Measurements from ENCODE around the gene EMILIN1.

The EMILIN1 gene

DNA sequence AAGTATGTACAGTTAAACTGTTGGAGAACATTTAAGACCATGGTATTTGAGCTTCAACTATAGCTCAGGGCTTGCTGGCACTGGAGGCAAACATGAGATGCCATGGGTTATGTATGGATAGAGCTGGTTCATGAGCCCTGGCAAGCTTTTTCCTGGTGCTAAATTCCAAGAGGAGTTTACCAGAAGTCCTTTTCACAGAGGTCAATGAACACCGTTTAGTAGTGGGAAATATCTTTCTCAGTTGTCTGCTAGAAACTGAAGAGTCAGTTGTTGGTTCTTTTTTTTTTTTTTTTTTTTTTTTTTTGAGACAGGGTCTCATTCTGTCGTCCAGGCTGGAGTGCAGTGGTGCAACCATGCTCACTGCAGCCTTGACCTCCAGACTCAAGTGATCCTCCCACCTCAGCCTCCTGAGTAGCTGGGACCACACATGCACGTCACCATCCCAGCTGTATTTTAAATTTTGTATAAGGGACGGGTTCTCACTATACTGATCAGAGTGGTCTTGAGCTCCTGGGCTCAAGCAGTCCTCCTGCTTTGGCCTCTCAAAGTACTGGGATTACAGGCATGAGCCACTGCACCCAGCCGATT lies 9.5 kb downstream of the EMILIN1 start:
- no peak overlapping the region for H3K4me3 ChIP-seq

DNA sequence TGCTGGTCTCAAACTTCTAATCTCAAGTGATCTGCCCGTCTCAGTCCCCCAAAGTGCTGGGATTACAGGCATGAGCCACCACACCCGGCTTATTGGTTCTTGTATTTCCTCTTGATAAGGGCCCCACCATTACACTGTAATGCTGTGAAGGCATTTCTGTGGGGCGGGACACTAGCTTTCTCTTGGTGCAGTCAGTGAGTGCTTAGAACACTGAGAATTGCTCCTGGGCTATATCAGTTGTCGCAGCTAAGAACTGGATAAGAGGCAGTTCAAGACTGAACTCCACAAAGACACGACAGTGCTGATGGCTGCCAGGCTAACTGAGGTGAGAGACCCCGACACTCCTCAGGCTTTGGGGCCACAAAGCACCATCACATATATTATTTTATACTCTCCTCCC lies 10.2 kb downstream of the EMILIN1 start:
- Histone ChIP-seq H3K4me3 (no peak overlapping the region), H3K27ac (no peak overlapping the region)

More for the DNA sequence above, 9.5 kb downstream of the EMILIN1 start:
- H3K27ac ChIP-seq: no peak overlapping the region

DNA sequence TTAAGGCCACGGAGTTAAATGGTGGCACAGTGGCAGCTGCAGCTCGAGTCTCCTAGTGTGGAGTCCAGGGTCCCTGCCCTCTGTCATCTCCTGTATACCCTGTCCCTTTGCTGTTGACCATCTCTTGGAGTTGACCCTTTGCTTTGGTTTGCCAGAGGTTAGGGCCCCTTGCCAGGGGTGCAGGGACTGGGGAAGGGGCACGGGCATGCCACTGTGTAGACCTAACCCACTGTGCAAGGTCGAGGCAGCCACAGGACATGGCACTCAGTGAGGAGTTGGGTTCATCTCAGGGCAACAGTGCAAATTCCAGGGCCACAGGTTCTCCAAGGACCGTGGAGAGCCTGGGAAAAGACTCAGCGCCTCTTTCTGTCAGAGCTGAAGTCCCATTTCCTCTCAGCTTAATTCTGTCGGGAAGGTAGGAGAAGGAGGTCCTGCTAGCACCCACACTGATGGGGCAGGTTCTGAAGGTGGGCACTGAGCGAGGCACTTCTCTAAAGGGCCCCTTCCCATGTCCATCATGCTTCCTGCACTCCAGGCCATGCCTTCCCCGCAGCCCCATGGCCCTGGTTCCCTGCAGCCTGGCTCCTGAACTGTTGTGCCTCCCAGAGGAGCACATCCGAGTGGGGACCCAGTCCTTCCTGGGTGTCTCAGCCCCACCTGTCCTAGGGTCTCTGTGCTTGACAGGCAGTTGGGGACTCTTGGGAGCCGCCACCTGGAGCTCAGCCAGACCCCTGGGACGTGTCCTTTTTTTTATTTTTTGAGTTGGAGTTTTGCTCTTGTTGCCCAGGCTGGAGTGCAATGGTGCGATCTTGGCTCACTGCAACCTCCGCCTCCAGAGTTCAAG lies 10.9 kb downstream of the EMILIN1 start:
- Histone ChIP-seq H3K4me3 (no peak overlapping the region), H3K27ac (no peak overlapping the region)

DNA sequence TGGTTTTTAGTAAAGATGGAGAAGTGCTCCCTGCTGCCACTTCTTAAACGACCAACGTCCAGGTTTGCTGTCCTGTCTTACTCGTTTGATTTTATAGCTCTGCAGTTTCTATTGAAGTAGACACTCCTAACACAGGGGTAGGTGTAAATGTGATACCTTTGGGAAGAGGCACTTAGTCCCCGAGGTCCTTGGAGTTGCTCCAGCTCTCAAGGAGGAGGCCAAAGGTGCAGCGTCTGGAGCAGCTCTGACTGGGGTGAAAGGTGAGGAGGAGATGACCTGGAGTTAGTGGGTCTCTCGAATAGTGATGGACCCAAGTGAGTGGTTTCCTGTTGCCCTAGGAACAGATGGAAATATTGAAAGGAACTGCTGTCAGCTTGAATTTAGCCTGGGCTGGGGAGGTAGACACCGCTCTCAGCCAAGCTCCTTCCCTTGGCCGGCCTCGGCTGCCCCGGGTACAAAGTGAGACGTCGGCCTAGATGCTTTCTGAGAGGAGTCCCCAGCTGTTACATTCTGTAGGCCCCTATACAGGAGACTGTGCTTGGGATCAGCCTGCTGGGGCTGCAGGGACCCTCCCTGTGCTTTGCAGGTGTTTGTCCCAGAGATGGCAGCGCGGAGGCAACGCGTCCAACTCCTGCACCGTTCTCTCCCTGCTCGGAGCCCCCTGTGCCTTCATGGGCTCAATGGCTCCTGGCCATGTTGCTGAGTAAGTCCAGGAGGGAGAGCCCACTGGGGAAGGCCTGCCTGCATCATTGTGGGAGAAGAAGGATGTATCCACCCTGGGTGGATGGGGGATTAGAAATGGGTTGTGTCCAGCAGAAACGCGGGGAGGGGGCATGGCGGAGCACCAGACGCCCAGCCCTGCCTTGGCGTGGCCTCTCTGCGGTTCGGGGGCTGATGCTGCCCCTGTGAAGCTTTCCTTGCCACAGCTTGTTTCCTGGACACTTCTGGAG lies 13.6 kb downstream of the EMILIN1 start:
- H3K4me3 ChIP-seq: no peak overlapping the region
- H3K27ac ChIP-seq: no peak overlapping the region

DNA sequence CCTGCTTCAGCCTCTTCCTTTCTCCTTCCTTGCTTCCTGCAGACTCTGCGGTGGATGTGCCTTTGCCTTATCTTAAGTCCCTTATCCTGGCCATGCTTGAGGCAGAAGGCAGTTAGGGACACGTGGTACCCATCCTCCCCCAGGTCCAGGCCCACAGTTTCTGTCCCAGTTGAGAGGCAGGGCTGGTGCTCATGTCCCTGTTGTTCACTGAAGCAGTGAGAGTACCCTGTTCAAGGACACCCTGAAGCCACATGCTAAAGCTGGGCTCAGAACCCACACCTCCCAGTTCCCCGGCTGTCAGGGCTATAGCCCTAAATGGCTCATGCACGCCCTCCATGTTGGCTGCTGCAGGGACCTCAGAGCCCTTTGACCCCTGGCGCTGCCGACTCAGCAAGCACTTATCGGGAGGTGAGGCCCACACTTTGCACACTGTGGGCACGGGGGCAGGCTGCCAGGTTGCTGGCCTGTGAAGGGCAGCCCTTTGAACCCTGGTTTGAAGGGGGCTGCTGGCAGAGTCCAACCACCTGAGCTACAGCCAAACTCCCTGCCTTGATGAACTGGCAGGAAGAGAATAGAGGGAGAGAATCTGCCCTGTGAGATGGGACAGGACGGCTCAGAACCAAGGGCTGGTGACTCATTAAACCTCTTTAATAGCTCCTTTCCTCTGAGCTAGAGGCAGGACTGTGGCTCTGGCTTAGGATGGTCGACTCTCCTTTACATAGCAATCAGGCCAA lies 14.4 kb downstream of the EMILIN1 start:
- Histone ChIP-seq H3K4me3 (no peak overlapping the region), H3K27ac (no peak overlapping the region)

DNA sequence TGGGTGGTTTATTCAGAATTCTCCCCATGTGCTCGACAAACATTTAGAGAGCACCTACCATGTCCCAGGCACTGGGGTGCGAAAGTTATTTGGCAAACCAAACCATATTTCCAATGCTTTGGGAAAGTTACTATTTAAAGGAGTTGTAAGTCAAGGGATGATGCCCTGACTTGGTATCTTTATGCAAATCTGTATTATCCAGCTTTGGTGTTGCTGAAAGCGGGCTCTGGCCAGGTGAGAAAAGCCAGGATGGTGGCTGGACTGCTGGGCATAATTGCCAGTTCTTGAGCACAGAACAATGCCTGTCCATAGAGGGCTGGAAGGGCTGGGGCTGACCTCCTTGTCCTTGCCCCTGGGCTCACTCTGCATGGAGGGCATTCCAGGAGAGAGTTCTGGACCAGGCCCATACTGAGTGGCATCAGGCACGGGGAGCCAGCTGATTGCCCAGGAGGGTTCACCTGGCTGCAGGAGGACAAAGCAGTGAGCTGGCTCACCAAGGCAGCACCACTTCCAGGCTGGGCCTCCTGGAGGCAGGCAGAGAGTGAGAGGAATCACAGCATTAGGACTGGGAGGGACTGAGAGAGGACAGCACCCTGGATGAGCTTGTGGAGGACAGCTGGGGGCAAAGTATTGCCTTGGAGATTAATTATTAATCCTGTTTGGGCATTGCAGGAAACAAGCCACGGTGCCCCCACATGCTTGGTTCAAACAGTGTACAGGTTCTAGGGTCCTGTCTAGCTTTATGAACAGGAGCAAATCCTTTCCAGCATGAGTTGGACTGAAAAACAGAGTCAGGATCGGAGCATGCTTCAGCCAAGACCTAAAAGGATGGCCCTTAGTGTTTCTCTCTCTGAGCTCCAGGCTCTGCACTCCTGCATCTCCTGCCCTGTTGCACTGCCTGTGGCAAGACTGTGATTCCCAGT lies 15.3 kb downstream of the EMILIN1 start:
- no peak overlapping the region for H3K4me3 ChIP-seq
- no peak overlapping the region for H3K27ac ChIP-seq

DNA sequence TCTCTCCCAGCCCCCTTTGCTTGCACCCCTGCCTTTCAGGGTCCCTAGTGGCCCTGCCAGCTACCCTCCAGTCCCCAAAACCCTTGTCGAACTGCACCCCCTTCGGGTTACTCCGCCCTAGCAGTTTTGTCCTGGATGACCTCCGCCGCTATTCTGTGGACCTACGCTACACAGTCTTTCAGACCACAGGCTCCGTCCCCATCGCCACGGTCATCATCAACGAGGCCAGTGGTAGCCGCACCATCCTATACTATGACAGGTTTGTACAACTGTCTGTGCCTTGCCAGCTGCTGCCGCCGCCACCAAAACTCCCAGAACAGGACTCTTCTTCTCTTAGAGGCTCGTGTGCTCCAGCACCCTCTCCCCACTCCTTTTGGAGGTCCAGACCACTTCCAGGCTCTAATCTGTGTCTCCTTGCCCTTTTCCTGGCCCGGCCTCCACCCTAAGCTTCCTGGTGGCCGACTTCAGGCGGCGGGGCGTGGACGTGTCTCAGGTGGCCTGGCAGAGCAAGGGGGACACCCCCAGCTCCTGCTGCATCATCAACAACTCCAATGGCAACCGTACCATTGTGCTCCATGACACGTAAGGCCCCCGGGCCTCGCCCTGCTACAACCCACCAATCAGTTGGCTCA lies 16.1 kb downstream of the EMILIN1 start:
- Histone ChIP-seq H3K4me3 (no peak overlapping the region), H3K27ac (no peak overlapping the region)

DNA sequence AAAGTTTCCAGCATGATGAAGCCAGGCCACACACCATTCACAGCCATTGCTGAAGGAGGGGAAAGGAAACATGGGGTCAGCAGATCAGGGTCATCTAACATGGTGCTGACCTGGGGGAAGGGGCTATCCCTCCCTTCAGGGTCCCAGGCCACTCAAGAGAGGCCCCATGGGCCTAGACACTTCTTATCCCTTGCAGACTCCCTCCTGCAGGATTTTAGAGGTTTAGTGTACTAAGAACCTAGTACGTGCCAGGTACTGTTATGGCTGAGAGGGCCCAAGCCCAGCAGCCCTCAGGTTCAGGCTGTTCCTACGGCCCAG lies 17.0 kb downstream of the EMILIN1 start:
- Histone ChIP-seq H3K27ac (no peak overlapping the region), H3K4me3 (no peak overlapping the region)

DNA sequence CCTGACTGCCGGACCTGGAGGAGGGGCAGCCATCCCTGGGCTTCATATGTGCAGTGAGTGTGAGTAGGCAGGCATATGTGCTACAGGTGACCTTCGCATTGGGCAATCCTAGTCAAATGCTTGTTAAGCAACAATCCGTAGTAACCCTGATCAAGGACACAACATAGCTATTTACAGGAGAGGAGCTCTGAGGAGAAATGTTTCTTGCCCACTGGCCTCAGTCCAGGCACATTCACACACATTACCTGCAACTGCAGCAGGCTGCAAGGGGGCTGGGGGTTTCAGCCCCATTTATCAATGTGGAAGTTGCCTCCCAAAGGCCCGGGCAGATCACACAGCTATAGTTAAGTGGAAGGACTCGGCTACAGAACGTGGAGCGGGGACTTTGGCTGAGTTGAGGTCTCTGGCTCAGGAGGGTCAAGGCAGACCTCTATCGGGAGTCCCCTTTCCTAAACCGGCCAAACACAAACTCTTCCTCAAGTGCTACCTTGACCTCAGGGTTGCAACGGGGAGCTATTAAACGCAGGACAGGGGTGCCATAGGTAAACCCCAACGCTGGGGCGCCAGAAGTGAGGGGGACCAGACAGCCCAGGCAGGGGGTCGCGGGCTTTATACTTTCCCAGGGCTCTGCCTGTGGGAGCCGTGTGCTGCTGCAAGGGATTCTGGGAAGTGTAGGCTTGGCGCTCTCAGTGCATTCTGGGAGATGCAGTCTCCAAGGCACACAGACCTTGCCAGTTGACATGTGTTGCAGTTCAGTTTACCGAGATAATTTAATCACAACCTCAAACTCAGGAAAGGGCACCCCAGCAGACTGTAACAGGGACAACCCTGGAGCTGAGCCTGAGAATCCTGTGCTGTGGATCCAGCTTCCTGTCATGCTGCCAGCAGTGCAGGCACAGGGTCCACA lies 17.6 kb downstream of the EMILIN1 start:
- Histone ChIP-seq H3K4me3 (peak overlapping the region in 3 of 7 experiments; percentile 4 to 26 (median 20)), H3K27ac (peak overlapping the region in 2 of 21 experiments; percentile 27 to 58)

DNA sequence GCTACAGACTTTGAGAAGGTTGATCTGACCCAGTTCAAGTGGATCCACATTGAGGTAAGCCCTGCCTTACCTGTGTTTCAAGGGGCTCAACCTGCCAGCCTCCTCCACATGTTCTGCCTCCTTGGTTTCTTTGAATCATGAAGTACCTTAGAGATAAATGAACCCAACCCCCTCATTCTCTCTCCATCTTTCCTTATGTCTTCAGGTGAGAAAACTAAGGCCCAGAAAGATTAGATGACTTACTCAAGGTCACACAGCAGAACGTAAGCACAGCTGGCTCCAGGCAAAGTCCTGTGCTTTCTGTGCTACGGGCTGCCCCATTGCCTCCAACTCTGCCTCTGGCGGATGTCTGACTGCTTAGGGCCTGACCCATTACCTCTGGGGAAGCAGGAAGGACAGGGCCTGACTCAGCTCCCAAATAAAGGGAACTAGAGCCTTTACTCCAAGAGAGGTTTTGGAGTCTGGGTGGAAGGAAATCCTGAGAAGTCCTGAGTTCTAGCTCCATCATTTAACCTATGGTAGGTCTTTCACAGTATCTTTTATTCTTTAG lies 18.4 kb downstream of the EMILIN1 start:
- H3K4me3 ChIP-seq: no peak overlapping the region
- peak overlapping the region in 1 of 21 experiments; percentile 27 for H3K27ac ChIP-seq

DNA sequence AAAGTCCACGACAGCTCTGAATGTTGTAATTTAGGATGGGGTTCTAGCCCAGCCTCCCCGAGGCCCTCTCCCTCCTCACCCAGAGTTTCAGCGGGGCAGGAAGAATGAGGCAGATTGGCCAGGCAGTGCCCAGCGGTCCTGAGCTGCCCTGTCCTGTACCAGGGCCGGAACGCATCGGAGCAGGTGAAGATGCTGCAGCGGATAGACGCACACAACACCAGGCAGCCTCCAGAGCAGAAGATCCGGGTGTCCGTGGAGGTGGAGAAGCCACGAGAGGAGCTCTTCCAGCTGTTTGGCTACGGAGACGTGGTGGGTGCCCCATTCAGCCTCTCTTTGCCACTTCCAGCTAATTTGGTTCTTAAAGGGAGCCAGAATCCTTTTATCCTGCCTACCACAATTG lies 18.9 kb downstream of the EMILIN1 start:
- Histone ChIP-seq H3K27ac (no peak overlapping the region), H3K4me3 (no peak overlapping the region)

DNA sequence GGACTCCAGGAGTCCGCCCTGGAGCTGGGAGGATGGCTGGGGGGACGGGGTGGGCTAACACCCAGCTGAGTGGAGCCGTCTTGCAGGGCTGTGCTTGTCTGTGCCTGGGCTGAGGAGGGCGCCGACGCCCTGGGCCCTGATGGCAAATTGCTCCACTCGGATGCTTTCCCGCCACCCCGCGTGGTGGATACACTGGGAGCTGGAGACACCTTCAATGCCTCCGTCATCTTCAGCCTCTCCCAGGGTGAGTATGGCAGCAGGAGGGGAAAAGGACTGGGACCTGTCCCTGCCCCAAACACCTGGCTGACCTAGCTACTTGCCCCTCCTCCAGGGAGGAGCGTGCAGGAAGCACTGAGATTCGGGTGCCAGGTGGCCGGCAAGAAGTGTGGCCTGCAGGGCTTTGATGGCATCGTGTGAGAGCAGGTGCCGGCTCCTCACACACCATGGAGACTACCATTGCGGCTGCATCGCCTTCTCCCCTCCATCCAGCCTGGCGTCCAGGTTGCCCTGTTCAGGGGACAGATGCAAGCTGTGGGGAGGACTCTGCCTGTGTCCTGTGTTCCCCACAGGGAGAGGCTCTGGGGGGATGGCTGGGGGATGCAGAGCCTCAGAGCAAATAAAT lies 21.0 kb downstream of the EMILIN1 start:
- H3K27ac ChIP-seq: no peak overlapping the region
- no peak overlapping the region for H3K4me3 ChIP-seq

DNA sequence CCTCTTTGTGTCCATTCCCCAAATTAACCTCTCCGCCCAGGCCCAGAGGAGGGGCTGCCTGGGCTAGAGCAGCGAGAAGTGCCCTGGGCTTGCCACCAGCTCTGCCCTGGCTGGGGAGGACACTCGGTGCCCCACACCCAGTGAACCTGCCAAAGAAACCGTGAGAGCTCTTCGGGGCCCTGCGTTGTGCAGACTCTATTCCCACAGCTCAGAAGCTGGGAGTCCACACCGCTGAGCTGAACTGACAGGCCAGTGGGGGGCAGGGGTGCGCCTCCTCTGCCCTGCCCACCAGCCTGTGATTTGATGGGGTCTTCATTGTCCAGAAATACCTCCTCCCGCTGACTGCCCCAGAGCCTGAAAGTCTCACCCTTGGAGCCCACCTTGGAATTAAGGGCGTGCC lies 21.6 kb downstream of the EMILIN1 start:
- Histone ChIP-seq H3K4me3 (no peak overlapping the region), H3K27ac (no peak overlapping the region)

DNA sequence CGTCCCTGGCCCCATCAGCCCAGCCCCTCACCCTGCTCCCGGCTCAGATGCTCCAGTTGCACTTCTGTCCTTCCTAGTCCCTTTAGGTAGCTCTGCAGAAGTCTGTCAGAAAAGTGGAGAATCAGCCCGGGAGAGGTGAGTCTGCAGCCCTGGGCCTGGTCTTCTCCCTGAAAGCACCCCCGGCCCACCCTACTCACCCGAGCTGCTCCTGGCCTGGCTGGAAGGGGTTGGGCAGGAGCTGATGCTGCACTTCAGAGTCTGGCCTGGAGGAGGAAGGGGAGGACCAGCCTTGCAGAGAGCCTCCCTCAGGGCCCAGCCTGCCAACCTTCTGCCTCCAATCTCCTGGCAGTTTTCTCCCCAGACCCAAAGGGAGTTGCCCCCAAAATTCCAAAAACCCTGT lies 23.9 kb downstream of the EMILIN1 start:
- H3K4me3 ChIP-seq: no peak overlapping the region
- H3K27ac ChIP-seq: no peak overlapping the region

DNA sequence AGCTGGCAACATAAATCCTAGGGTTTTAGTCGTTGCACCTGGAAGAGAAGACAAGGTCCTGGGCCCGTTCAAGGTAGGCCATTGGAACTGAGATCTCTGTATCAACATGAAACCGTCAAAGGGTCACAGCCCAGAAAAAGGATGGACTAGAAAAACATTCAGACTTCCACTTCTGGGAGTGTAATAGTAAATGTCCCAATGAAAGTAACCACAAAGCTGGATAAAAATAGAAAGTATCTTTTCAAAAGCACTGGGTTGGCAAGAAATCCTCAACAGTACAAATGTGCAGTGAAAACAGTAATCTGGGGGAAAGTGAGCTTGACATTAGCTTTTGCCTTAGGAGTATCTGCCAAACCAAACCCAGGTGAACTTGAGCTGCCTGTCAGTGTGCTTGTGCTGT lies 27.6 kb downstream of the EMILIN1 start:
- Histone ChIP-seq H3K27ac (no peak overlapping the region), H3K4me3 (no peak overlapping the region)

DNA sequence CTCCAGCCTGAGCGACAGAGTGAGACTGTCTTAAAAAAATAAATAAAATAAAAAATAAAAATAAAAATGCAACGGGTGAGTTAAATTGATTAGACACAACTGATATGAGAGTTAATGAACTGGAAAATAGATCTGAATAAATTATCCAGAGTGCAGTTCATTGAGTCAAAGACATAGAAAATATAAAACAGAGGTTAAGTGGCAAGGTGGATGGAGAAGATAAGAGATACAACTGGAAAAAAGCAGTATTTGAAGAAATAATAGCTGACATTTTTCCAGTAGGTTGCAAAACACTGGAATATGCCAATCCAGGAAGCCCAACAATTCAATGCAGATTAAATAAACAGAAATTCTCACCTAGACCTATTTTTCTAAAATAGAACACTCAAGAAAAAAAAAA lies 29.8 kb downstream of the EMILIN1 start:
- H3K27ac ChIP-seq: no peak overlapping the region
- no peak overlapping the region for H3K4me3 ChIP-seq

DNA sequence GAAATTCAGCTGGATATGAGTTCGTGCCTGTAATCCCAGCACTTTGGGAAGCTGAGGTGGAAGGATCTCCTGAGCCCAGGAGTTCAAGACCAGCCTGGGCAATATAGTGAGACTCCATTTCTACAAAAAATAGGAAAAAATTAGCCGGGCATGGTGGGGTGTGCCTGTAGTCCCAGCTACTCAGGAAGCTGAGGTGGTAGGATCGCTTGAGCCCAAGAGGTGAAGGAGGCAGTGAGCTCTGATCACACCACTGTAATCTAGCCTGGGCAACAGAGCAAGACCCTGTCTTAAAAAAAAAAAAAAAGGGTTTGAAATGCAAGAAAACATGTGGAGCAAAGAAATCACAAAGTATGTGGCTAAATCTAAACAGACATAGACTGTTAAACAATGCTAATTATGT lies 30.7 kb downstream of the EMILIN1 start:
- Histone ChIP-seq H3K27ac (no peak overlapping the region), H3K4me3 (no peak overlapping the region)

All from skin epidermis (tissue), 12 donors.